Measurements from ENCODE around the gene RNASE1.

- TF ChIP-seq CTCF (IDR thresholded peaks at IDR 0.05; ENCODE audit: insufficient read depth, low read length, poor library complexity, severe bottlenecking) (no peak), EZH2phosphoT487 (conservative IDR thresholded peaks at IDR 0.05; ENCODE audit: low read length) (no peak)
Measured at GRCh38 chr14:20834899-20835298, 32.3 kb upstream of the RNASE1 start.
